Activated CD4-positive, alpha-beta T cell treated with anti-CD3 and anti-CD28 coated beads for 36 hours (primary cell): Measurements from ENCODE around the gene S100A5. TPM values are rescaled to one million over a fixed set of nuclear protein-coding genes. Genes with fewer than 3 reads are reported as not detected.
A peak's percentile ranks its signal among the peaks of the same experiment; 100 is the strongest.
"Not testable (repeated sequence)": the region's sequence is repeated elsewhere in the genome, so short reads cannot be mapped to it uniquely, and the experiment has no call there.

Source experiments
- ATAC-seq: fragments of 200-7000 bp; cut with Tn5 transposase; one replicate; pipeline ENCODE4 v1.10.0; 2021; ENCODE audit warnings: mild to moderate bottlenecking, moderate library complexity
- CTCF ChIA-PET: fragments of 350-600 bp; sonication (Branson Sonifier 250); formaldehyde crosslinking; loops from one replicate; lab custom pipeline; 2021; ENCODE audit warnings: antibody characterized with exemption; lab: Charles Lee
- POLR2A ChIA-PET: fragments of 350-600 bp; sonication (Branson Sonifier 250); formaldehyde crosslinking; loops from one replicate; lab custom pipeline; 2021; ENCODE audit warnings: antibody characterized with exemption, inconsistent platforms; lab: Charles Lee
- DNase-seq: peaks from one replicate; pipeline ENCODE4 v3.0.0-alpha.2; 2020
- H3K27ac Mint-ChIP-seq: one replicate; pipeline ENCODE4 v1.8.0; 2021; ENCODE audit warnings: mixed read lengths
- H3K27me3 Mint-ChIP-seq: one replicate; pipeline ENCODE4 v1.8.0; 2021; ENCODE audit warnings: mixed read lengths
- H3K36me3 Mint-ChIP-seq: one replicate; pipeline ENCODE4 v1.8.0; 2021; ENCODE audit warnings: low read depth, mixed read lengths
- H3K4me1 Mint-ChIP-seq: one replicate; pipeline ENCODE4 v1.8.0; 2021; ENCODE audit warnings: mixed read lengths
- H3K4me3 Mint-ChIP-seq: one replicate; pipeline ENCODE4 v1.8.0; 2021; ENCODE audit warnings: mild to moderate bottlenecking, moderate library complexity, mixed read lengths
- H3K9me3 Mint-ChIP-seq: one replicate; pipeline ENCODE4 v1.8.0; 2021; ENCODE audit warnings: low read depth, mixed read lengths
- intact Hi-C, 2 experiments: fragments of 100-400 bp; cut with DNase I in 1 of 2; cut with micrococcal nuclease in 1 of 2; formaldehyde crosslinking; loops; one replicate each; pipeline versions ENCODE4 v1.14.2 to v1.15.1; 2022 to 2024; cut with DNase I, micrococcal nuclease
- total RNA-seq, 2 experiments: library from RNA; stranded (reverse); gene quantifications; one replicate each; pipeline ENCODE4 v1.2.3, GENCODE V29; 2021

The S100A5 gene
- total RNA-seq, 2 experiments from 2014 or later: 2.4 to 3.4 TPM

DNA sequence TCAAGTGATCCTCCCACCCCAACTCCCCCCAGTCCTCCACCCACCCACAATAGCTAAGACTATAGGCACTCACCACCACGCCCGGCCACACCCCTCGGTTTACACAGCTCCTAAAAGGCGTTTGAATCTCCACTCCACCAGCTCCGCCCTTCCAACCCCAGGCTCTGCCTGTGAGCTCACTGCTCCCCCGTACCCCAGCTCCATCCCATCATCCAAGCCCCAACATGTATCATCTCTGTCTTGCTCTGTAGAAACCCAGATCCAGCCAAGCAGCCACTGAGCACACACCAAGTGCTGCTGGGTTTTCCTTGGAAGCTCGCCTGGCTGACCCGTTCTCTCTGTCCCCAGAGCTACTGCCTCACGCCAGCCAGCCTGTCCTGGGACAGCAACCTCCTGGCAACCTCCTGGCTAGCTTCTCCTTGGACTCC is 36.9 kb upstream of the S100A5 start:
- no peaks in the 10 kb centered on the region for H3K9me3 Mint-ChIP-seq
- H3K4me1 Mint-ChIP-seq: peaks cover 9% of the 10 kb centered on the region
- no peak for ATAC-seq
- H3K27me3 Mint-ChIP-seq: peaks cover 20% of the 10 kb centered on the region
- no peak overlapping the region for H3K27ac Mint-ChIP-seq
- ChIA-PET POLR2A (no interaction called here), CTCF (interaction anchor here (0.6 to 2.2 kb wide), 9 partner anchors 8 to 406 kb away, joined by 3 to 8 read pairs (median 3); partner anchors contain the start of genes CHTOP and S100A14)
- intact Hi-C loops: loop anchor here in 1 of 2 experiments (10.0 kb wide), 1 partner anchor 387 kb away; the partner anchor contains the start of genes CREB3L4 and SLC39A1
- no peak overlapping the region for H3K4me3 Mint-ChIP-seq
- H3K36me3 Mint-ChIP-seq: no peaks in the 10 kb centered on the region
- DNase-seq: no peak

DNA sequence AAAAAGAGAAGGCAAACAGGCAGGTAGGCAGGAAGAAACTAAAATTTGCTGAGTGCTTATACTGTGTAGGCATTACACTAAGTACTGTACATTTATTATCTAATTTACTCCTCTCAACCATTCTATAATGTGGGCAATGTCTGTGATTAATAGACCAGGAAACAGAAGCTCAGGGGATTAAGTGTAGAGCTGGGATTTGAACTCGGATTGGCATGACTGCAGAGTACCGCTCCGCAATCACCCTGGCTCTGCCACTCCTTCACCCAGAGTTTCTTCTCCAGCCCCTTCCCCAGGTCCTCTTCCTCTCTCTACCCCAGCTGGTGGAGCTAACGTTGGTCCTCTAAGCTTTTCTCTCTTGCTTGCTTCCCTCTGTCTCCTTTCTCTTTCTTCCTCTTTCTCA is 36.4 kb upstream of the S100A5 start:
- POLR2A ChIA-PET: interaction anchor here (1.1 kb wide), 1 partner anchor 11 kb away, joined by 3 read pairs; no protein-coding TSS in a partner anchor
- Mint-ChIP-seq H3K9me3 (no peaks in the 10 kb centered on the region), H3K27me3 (peaks cover 20% of the 10 kb centered on the region), H3K4me3 (no peak overlapping the region), H3K36me3 (no peaks in the 10 kb centered on the region), H3K4me1 (peaks cover 14% of the 10 kb centered on the region), H3K27ac (no peak overlapping the region)
- DNase-seq (no peak), ATAC-seq (no peak)
- CTCF ChIA-PET: interaction anchor here (0.6 to 2.2 kb wide), 8 partner anchors 9 to 407 kb away, joined by 3 to 8 read pairs (median 3); partner anchors contain the start of gene CHTOP
- intact Hi-C loops: loop anchor here in 1 of 2 experiments (10.0 kb wide), 1 partner anchor 388 kb away; the partner anchor contains the start of genes CREB3L4 and SLC39A1

DNA sequence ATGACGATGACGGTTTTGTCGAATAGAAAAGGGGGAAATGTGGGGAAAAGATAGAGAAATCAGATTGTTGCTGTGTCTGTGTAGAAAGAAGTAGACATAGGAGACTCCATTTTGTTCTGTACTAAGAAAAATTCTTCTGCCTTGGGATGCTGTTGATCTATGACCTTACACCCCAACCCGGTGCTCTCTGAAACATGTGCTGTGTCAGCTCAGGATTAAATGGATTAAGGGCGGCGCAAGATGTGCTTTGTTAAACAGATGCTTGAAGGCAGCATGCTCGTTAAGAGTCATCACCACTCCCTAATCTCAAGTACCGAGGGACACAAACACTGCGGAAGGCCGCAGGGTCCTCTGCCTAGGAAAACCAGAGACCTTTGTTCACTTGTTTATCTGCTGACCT is 34.8 kb upstream of the S100A5 start:
- not testable (repeated sequence) for ATAC-seq
- peaks cover 26% of the 10 kb centered on the region for H3K4me1 Mint-ChIP-seq
- intact Hi-C loops: loop anchor here in 1 of 2 experiments (10.0 kb wide), 1 partner anchor 389 kb away; the partner anchor contains the start of genes CREB3L4 and SLC39A1

DNA sequence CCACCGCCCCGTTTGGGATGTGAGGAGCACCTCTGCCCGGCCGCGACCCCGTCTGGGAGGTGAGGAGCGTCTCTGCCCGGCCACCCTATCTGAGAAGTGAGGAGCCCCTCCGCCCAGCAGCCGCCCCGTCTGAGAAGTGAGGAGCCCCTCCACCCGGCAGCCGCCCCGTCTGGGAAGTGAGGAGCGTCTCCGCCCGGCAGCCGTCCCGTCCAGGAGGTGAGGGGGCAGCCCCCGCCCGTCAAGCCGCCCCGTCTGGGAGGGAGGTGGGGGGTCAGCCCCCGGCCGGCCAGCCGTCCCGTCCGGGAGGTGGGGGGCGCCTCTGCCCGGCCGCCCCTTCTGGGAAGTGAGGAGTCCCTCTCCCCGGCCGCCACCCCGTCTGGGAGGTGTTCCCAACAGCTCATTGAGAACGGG is 34.4 kb upstream of the S100A5 start:
- H3K9me3 Mint-ChIP-seq, H3K4me3 Mint-ChIP-seq, ATAC-seq, CTCF ChIA-PET, H3K27ac Mint-ChIP-seq, DNase-seq, POLR2A ChIA-PET, H3K36me3 Mint-ChIP-seq: not testable (repeated sequence)
- Mint-ChIP-seq H3K4me1 (peaks cover 27% of the 10 kb centered on the region), H3K27me3 (peaks cover 20% of the 10 kb centered on the region)
- intact Hi-C loops: loop anchor here in 1 of 2 experiments (10.0 kb wide), 1 partner anchor 390 kb away; the partner anchor contains the start of genes CREB3L4 and SLC39A1

More for the DNA sequence above, 34.8 kb upstream of the S100A5 start:
- H3K36me3 Mint-ChIP-seq, CTCF ChIA-PET, H3K27ac Mint-ChIP-seq, DNase-seq, H3K9me3 Mint-ChIP-seq, H3K4me3 Mint-ChIP-seq: not testable (repeated sequence)
- H3K27me3 Mint-ChIP-seq: peaks cover 20% of the 10 kb centered on the region
- POLR2A ChIA-PET: interaction anchor here (0.9 kb wide), 1 partner anchor 8 kb away, joined by 3 read pairs; no protein-coding TSS in a partner anchor

DNA sequence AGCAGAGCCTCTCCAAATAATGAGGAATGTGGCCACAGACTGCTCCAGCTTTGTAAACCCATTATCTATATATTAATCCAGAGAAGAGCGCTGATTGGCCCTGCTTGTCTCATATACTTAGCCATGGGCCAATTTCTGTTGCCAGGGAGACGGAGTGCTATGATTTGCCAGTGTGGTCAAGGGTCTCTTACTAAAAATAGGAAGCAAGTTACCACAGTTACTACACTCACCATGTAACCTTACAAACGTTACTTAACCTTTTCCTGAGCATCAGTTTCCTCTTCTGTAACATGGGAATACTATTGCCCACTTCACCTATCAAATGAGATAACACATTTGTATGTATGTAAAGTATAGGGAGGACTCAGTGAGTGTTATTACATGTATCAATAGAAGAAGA is 32.6 kb upstream of the S100A5 start:
- peak overlapping the region; percentile 83 for H3K27ac Mint-ChIP-seq
- no peaks in the 10 kb centered on the region for H3K9me3 Mint-ChIP-seq
- peaks cover 9% of the 10 kb centered on the region for H3K27me3 Mint-ChIP-seq
- ChIA-PET CTCF (interaction anchor here (0.8 to 6.3 kb wide), 14 partner anchors 8 to 312 kb away, joined by 3 to 97 read pairs (median 7); partner anchors contain the start of genes CHTOP, ILF2, S100A13 and S100A4), POLR2A (interaction anchor here (1.2 to 1.4 kb wide), 4 partner anchors 28 to 61 kb away, joined by 3 to 10 read pairs (median 7); partner anchors contain the start of genes CHTOP and S100A4)
- H3K4me1 Mint-ChIP-seq: peaks cover 40% of the 10 kb centered on the region
- no peaks in the 10 kb centered on the region for H3K36me3 Mint-ChIP-seq
- ATAC-seq (no peak), DNase-seq (no peak)
- intact Hi-C loops: loop anchor here (1.0 to 10.0 kb wide), 3 partner anchors 24 to 391 kb away; partner anchors contain the start of genes CREB3L4 (in 1 of the 2), ILF2 (in 1 of the 2) and SLC39A1 (in 1 of the 2)
- H3K4me3 Mint-ChIP-seq: no peak overlapping the region

DNA sequence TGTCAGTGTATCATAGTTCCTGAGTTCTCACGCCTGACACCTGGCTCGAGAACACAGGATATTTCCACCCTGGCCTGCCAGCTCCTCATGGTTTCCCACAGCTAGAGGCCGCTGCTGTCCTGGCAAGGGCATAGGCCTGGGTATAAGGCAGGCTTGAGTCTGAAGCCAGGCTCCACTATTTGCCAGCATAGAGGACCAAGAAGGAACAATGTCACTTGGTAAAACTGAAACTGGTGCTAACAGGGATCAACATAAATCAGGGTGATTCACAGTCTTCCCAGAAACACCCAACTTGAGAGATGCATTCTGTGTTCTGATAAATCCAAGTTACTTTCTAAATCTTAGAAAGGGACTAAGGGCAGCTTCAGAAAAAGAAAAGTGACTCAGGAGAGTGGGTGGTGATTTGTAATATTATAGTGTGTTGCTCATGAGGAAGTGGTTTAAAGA is 31.9 kb upstream of the S100A5 start:
- DNase-seq (peak; percentile 85), ATAC-seq (peak; percentile 82)
- intact Hi-C loops: loop anchor here (1.0 to 10.0 kb wide), 10 partner anchors 25 to 700 kb away; partner anchors contain the start of genes CHTOP (in 2 of the 2), CREB3L4 (in 1 of the 2), HAX1 (in 1 of the 2) and ILF2 (in 1 of the 2)
- Mint-ChIP-seq H3K27ac (peak overlapping the region; percentile 83), H3K9me3 (no peaks in the 10 kb centered on the region), H3K4me1 (peaks cover 48% of the 10 kb centered on the region), H3K4me3 (no peak overlapping the region), H3K36me3 (no peaks in the 10 kb centered on the region), H3K27me3 (peaks cover 2% of the 10 kb centered on the region)
- ChIA-PET CTCF (interaction anchor here (0.5 to 6.3 kb wide), 22 partner anchors 9 to 626 kb away, joined by 3 to 97 read pairs (median 4); partner anchors contain the start of genes CHTOP, ILF2, S100A13 and S100A4), POLR2A (interaction anchor here (1.2 to 1.4 kb wide), 4 partner anchors 28 to 61 kb away, joined by 3 to 10 read pairs (median 7); partner anchors contain the start of genes CHTOP and S100A4)

DNA sequence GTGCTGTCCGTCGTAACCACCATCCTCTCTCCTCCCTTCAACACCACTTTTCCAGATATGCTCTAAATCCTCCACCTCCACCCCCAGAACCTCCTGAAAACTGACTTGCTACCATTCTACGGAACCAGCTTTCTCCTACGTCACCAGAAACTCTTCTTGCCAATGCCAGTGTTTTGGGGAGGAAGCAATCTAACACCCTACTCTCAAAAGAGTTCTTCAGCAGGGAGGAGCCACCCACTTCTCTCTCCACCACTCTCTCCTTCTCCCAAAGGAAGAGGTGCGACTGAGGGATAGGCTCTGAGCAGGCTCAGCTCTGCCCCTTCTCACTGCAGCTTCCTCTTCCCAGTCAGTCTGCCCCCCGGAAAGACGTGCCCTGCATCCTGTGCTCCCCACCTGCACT is 31.0 kb upstream of the S100A5 start:
- ATAC-seq (no peak), DNase-seq (no peak)
- intact Hi-C loops: loop anchor here (1.0 to 10.0 kb wide), 9 partner anchors 26 to 701 kb away; partner anchors contain the start of genes CHTOP (in 2 of the 2), CREB3L4 (in 1 of the 2), HAX1 (in 1 of the 2) and ILF2 (in 1 of the 2)
- Mint-ChIP-seq H3K4me3 (no peak overlapping the region), H3K27ac (peak overlapping the region; percentile 73), H3K9me3 (no peaks in the 10 kb centered on the region), H3K36me3 (no peaks in the 10 kb centered on the region), H3K4me1 (peaks cover 55% of the 10 kb centered on the region), H3K27me3 (no peaks in the 10 kb centered on the region)
- ChIA-PET POLR2A (interaction anchor here (1.4 kb wide), 1 partner anchor 27 kb away, joined by 7 read pairs; the partner anchor contains the start of gene S100A4), CTCF (interaction anchor here (0.7 to 6.3 kb wide), 16 partner anchors 10 to 415 kb away, joined by 3 to 97 read pairs (median 6); partner anchors contain the start of genes CHTOP, GATAD2B, ILF2 and S100A5)

DNA sequence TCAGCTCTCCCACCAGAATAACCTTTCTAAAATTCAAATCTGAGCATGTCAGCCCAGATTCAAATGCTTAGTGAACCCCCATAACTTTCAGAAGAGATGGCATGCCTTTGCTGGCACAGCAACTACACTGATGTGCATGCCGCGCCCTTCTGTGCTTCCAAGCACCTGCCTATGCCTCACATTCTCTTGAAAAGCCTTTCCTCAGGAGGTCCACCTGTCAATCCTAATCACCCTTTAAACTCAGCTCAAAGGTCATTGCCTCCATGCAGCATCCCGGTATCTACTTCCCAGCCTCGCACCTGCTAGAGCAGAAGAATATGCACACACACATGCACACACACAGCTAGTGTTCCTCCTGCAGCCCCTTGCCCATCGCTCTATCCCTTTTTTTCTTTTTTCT is 30.1 kb upstream of the S100A5 start:
- POLR2A ChIA-PET: no interaction called here

DNA sequence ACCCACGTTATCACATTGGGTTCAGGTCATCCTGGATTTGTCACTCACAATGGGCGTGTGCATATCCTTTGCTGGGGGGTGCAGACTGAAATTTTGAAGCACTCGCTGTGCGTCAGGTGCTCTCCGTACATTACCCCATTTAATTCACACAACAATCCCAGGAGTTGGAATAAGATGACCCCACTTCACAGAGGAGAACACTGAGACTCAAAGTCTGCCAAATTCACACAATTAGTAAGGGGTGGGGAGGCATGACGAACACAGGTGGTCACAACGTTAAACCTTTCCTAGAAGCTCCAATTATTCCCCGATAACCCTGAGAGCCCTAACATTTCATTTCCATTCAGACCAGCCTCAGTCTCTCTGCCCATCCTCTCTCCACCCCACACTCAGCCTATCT is 28.7 kb upstream of the S100A5 start:
- ATAC-seq (no peak), DNase-seq (no peak)
- intact Hi-C loops: loop anchor here (5.0 kb wide), 3 partner anchors 88 to 393 kb away; partner anchors contain the start of genes INTS3 (in 1 of the 2), SLC39A1 (in 1 of the 2) and SNAPIN (in 1 of the 2)
- Mint-ChIP-seq H3K36me3 (no peaks in the 10 kb centered on the region), H3K4me1 (peaks cover 69% of the 10 kb centered on the region), H3K27ac (peak overlapping the region; percentile 52), H3K4me3 (no peak overlapping the region), H3K27me3 (no peaks in the 10 kb centered on the region), H3K9me3 (no peaks in the 10 kb centered on the region)
- CTCF ChIA-PET: interaction anchor here (0.6 to 6.3 kb wide), 7 partner anchors 29 to 1227 kb away, joined by 3 to 97 read pairs (median 8); no protein-coding TSS in a partner anchor
- POLR2A ChIA-PET: no interaction called here

More for the DNA sequence above, 30.1 kb upstream of the S100A5 start:
- Mint-ChIP-seq H3K9me3 (no peaks in the 10 kb centered on the region), H3K36me3 (no peaks in the 10 kb centered on the region), H3K27ac (peak overlapping the region; percentile 49), H3K27me3 (no peaks in the 10 kb centered on the region), H3K4me1 (peaks cover 62% of the 10 kb centered on the region), H3K4me3 (no peak overlapping the region)
- ATAC-seq (no peak), DNase-seq (no peak)
- CTCF ChIA-PET: interaction anchor here (0.9 to 6.3 kb wide), 5 partner anchors 11 to 60 kb away, joined by 3 to 97 read pairs (median 29); no protein-coding TSS in a partner anchor
- intact Hi-C loops: loop anchor here in 1 of 2 experiments (10.0 kb wide), 1 partner anchor 394 kb away; the partner anchor contains the start of genes CREB3L4 and SLC39A1

DNA sequence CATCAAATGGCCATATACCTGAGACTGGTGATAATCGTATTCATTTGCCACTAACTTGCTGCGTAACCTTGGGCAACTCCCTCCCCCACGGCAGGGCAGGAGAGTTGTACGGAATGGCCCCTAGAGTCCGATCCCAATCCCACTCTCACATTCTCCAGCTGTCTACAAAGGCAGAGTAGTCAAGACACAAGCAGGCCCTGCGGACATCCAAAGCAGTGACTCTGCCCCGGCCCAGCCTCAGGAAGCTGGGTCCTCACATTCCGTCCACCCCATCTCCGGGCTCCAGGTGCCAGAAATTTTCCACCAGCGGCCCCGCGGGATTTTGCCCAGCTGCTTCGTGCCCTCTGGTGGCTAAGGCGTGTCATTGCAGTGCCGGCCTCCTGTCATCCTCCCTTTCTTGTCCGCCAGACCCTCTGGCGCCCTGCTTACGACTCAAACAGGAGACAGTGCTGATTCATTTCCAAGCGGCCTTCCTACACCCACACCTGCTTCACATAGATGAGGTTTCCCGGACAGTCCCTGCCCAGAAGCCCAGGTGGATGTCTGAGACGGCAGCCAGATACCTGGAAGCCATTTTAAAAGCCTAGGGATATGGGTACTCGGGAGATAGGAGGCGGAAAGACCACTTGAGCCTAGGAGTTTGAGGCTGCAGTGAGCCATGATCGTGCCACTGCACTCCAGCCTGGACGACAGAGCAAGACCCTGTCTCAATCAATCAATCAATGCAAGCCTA is 27.8 kb upstream of the S100A5 start:
- no peaks in the 10 kb centered on the region for H3K27me3 Mint-ChIP-seq
- peak; percentile 15 for ATAC-seq
- H3K9me3 Mint-ChIP-seq: no peaks in the 10 kb centered on the region
- peak; percentile 93 for DNase-seq
- peak overlapping the region; percentile 83 for H3K27ac Mint-ChIP-seq
- peak overlapping the region; percentile 39 for H3K4me3 Mint-ChIP-seq
- ChIA-PET POLR2A (interaction anchor here (1.0 to 1.7 kb wide), 4 partner anchors 10 to 66 kb away, joined by 4 to 5 read pairs (median 4); partner anchors contain the start of gene CHTOP), CTCF (interaction anchor here (0.6 to 6.3 kb wide), 22 partner anchors 13 to 104 kb away, joined by 3 to 97 read pairs (median 6); partner anchors contain the start of genes CHTOP, S100A4, S100A5 and S100A6)
- H3K4me1 Mint-ChIP-seq: peaks cover 69% of the 10 kb centered on the region
- intact Hi-C loops: loop anchor here (1.0 to 5.0 kb wide), 6 partner anchors 35 to 394 kb away; partner anchors contain the start of genes INTS3 (in 1 of the 2), SLC39A1 (in 1 of the 2) and SNAPIN (in 1 of the 2)
- H3K36me3 Mint-ChIP-seq: no peaks in the 10 kb centered on the region
